ENCODE results near the gene C9orf85. TPM values are rescaled to one million over a fixed set of nuclear protein-coding genes. Genes with fewer than 3 reads are reported as not detected.

Gene C9orf85
- total and polyA plus RNA-seq, 7 donors = 5.5 to 13.7 (median 8.5) TPM

- Histone ChIP-seq H3K36me3 (ENCODE audit: insufficient read depth in 1 of 2, low read depth in 1 of 2) (peaks cover 0 to 7% of the 10 kb centered on the region in 2 donors), H3K4me3 (no peak overlapping the region), H3K27ac (no peak overlapping the region), H3K9me3 (peaks cover 5% of the 10 kb centered on the region), H3K4me1 (no peaks in the 10 kb centered on the region), H3K27me3 (ENCODE audit: insufficient read depth in 3 of 3, low read length in 2 of 3) (no peaks in the 10 kb centered on the region)
- 100% methylated on average over 1 of the region's 1 CpG for WGBS, 3 donors
- ATAC-seq (no peak), DNase-seq (no peak)
- intact Hi-C loops (cut with DNase I) = loop anchor here in 1 of 2 donors (5.0 kb wide), 1 partner anchor 153 kb away; no protein-coding TSS in a partner anchor
- no peak for TF ChIP-seq CTCF (IDR thresholded peaks at IDR 0.05)
These were observed 54.0 kb downstream of the C9orf85 start for GRCh38 chr9:71965403-71965802.

- Histone ChIP-seq H3K4me3 (no peak overlapping the region), H3K9me3 (peaks cover 5% of the 10 kb centered on the region), H3K36me3 (ENCODE audit: insufficient read depth in 1 of 2, low read depth in 1 of 2) (peaks cover 0 to 7% of the 10 kb centered on the region in 2 donors), H3K4me1 (no peaks in the 10 kb centered on the region), H3K27me3 (ENCODE audit: insufficient read depth in 3 of 3, low read length in 2 of 3) (no peaks in the 10 kb centered on the region), H3K27ac (no peak overlapping the region)
- intact Hi-C loops (cut with DNase I) = loop anchor here in 1 of 2 donors (5.0 kb wide), 1 partner anchor 154 kb away; no protein-coding TSS in a partner anchor
- no peak for ATAC-seq
- WGBS, 3 donors = 79 to 85% (median 83%) methylated on average over 5 of the region's 5 CpGs
- no peak for TF ChIP-seq CTCF (IDR thresholded peaks at IDR 0.05)
- no peak for DNase-seq
These were observed 55.2 kb downstream of the C9orf85 start for GRCh38 chr9:71966601-71967000.

GRCh38 chr9:71968541-71969090, 57.2 kb downstream of the C9orf85 start:
- WGBS, 3 donors = 85 to 89% (median 86%) methylated on average over 10 of the region's 10 CpGs
- Histone ChIP-seq H3K4me3 (no peak overlapping the region), H3K27me3 (ENCODE audit: insufficient read depth in 3 of 3, low read length in 2 of 3) (no peaks in the 10 kb centered on the region), H3K36me3 (ENCODE audit: insufficient read depth in 1 of 2, low read depth in 1 of 2) (peaks cover 0 to 22% of the 10 kb centered on the region in 2 donors), H3K4me1 (no peaks in the 10 kb centered on the region), H3K27ac (no peak overlapping the region), H3K9me3 (peaks cover 5% of the 10 kb centered on the region)
- TF ChIP-seq CTCF (IDR thresholded peaks at IDR 0.05) = no peak
- DNase-seq (no peak), ATAC-seq (no peak)
- intact Hi-C loops (cut with DNase I) = loop anchor here in 1 of 2 donors (5.0 kb wide), 1 partner anchor 156 kb away; no protein-coding TSS in a partner anchor

- DNase-seq (no peak), ATAC-seq (no peak)
- Histone ChIP-seq H3K27ac (no peak overlapping the region), H3K4me1 (peaks cover 8% of the 10 kb centered on the region), H3K27me3 (ENCODE audit: insufficient read depth in 3 of 3, low read length in 2 of 3) (no peaks in the 10 kb centered on the region), H3K9me3 (no peaks in the 10 kb centered on the region), H3K36me3 (ENCODE audit: insufficient read depth in 1 of 2, low read depth in 1 of 2) (peaks cover 0 to 15% of the 10 kb centered on the region in 2 donors), H3K4me3 (no peak overlapping the region)
- peak; percentile 22 for TF ChIP-seq CTCF (IDR thresholded peaks at IDR 0.05)
- intact Hi-C loops (cut with DNase I) = no loop called here
These were observed 64.4 kb downstream of the C9orf85 start for GRCh38 chr9:71975833-71976232.

GRCh38 chr9:71977003-71977402, 65.6 kb downstream of the C9orf85 start:
- WGBS, 3 donors = 68 to 76% (median 71%) methylated on average over 3 of the region's 3 CpGs
- intact Hi-C loops (cut with DNase I) = no loop called here
- no peak overlapping the region for H3K4me3 ChIP-seq
- H3K27me3 ChIP-seq (ENCODE audit: insufficient read depth in 3 of 3, low read length in 2 of 3) = no peaks in the 10 kb centered on the region
- DNase-seq = no peak
- no peak for ATAC-seq
- H3K27ac ChIP-seq = no peak overlapping the region
- no peaks in the 10 kb centered on the region for H3K9me3 ChIP-seq
- TF ChIP-seq CTCF (IDR thresholded peaks at IDR 0.05) = no peak
- peaks cover 0 to 15% of the 10 kb centered on the region in 2 donors for H3K36me3 ChIP-seq (ENCODE audit: insufficient read depth in 1 of 2, low read depth in 1 of 2)
- peaks cover 10% of the 10 kb centered on the region for H3K4me1 ChIP-seq

All from psoas muscle (tissue), 8 donors.